ENCODE results near the gene NEK2.

NEK2 gene

DNA sequence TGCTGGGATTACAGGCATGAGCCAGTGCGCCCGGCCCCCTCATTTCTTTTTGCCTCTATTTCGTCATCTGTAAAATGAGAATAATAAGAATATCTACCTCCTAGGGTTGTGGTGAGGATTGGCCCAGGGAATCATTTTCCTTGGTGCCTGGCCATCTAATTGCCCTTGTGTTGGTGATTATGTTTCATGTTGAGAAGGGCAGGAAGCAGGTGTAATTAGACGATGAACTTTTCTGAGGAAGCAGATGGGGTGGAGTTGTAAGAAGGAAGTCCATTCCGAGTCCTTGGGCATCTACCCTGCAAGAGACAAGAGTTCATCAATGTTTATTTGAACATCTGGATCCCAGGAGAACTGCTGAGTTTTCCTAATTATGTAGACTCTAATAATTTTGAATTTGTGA is 38.7 kb upstream of the NEK2 start:
- no peak for ATAC-seq
- TF ChIP-seq PPARA (CRISPR knock-in tag; IDR thresholded peaks at IDR 0.05; ENCODE audit: borderline replicate concordance) (no peak), ZNF70 (CRISPR knock-in tag; IDR thresholded peaks at IDR 0.05) (no peak), ARNTL (CRISPR knock-in tag; IDR thresholded peaks at IDR 0.05; ENCODE audit: borderline replicate concordance, low read depth) (no peak), ZC3H10 (CRISPR knock-in tag; IDR thresholded peaks at IDR 0.05) (no peak), ISL1 (CRISPR knock-in tag; IDR thresholded peaks at IDR 0.05) (no peak), ESRRG (CRISPR knock-in tag; IDR thresholded peaks at IDR 0.05) (no peak), CSDC2 (CRISPR knock-in tag; IDR thresholded peaks at IDR 0.05) (no peak), ZFP3 (CRISPR knock-in tag; IDR thresholded peaks at IDR 0.05) (no peak), ZNF8 (CRISPR knock-in tag; IDR thresholded peaks at IDR 0.05) (no peak), TCF4 (CRISPR knock-in tag; IDR thresholded peaks at IDR 0.05; ENCODE audit: borderline replicate concordance) (no peak), RARB (CRISPR knock-in tag; IDR thresholded peaks at IDR 0.05) (no peak), OSR1 (CRISPR knock-in tag; IDR thresholded peaks at IDR 0.05) (no peak), ZNF565 (CRISPR knock-in tag; conservative IDR thresholded peaks at IDR 0.05; ENCODE audit: low read depth) (no peak), GLIS3 (CRISPR knock-in tag; IDR thresholded peaks at IDR 0.05) (no peak), BACH2 (CRISPR knock-in tag; IDR thresholded peaks at IDR 0.05; ENCODE audit: borderline replicate concordance) (no peak)
- TF ChIP-seq, protein P1, sequence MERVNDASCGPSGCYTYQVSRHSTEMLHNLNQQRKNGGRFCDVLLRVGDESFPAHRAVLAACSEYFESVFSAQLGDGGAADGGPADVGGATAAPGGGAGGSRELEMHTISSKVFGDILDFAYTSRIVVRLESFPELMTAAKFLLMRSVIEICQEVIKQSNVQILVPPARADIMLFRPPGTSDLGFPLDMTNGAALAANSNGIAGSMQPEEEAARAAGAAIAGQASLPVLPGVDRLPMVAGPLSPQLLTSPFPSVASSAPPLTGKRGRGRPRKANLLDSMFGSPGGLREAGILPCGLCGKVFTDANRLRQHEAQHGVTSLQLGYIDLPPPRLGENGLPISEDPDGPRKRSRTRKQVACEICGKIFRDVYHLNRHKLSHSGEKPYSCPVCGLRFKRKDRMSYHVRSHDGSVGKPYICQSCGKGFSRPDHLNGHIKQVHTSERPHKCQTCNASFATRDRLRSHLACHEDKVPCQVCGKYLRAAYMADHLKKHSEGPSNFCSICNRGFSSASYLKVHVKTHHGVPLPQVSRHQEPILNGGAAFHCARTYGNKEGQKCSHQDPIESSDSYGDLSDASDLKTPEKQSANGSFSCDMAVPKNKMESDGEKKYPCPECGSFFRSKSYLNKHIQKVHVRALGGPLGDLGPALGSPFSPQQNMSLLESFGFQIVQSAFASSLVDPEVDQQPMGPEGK (CRISPR knock-in tag; IDR thresholded peaks at IDR 0.05; ENCODE audit: borderline replicate concordance), result no peak
- TF ChIP-seq, protein P2, sequence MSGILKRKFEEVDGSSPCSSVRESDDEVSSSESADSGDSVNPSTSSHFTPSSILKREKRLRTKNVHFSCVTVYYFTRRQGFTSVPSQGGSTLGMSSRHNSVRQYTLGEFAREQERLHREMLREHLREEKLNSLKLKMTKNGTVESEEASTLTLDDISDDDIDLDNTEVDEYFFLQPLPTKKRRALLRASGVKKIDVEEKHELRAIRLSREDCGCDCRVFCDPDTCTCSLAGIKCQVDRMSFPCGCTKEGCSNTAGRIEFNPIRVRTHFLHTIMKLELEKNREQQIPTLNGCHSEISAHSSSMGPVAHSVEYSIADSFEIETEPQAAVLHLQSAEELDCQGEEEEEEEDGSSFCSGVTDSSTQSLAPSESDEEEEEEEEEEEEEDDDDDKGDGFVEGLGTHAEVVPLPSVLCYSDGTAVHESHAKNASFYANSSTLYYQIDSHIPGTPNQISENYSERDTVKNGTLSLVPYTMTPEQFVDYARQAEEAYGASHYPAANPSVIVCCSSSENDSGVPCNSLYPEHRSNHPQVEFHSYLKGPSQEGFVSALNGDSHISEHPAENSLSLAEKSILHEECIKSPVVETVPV (CRISPR knock-in tag; IDR thresholded peaks at IDR 0.05), result no peak
- TF ChIP-seq, protein P3, sequence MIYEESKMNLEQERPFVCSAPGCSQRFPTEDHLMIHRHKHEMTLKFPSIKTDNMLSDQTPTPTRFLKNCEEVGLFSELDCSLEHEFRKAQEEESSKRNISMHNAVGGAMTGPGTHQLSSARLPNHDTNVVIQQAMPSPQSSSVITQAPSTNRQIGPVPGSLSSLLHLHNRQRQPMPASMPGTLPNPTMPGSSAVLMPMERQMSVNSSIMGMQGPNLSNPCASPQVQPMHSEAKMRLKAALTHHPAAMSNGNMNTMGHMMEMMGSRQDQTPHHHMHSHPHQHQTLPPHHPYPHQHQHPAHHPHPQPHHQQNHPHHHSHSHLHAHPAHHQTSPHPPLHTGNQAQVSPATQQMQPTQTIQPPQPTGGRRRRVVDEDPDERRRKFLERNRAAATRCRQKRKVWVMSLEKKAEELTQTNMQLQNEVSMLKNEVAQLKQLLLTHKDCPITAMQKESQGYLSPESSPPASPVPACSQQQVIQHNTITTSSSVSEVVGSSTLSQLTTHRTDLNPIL (CRISPR knock-in tag; IDR thresholded peaks at IDR 0.05; ENCODE audit: low read depth), result no peak
- TF ChIP-seq, protein P4, sequence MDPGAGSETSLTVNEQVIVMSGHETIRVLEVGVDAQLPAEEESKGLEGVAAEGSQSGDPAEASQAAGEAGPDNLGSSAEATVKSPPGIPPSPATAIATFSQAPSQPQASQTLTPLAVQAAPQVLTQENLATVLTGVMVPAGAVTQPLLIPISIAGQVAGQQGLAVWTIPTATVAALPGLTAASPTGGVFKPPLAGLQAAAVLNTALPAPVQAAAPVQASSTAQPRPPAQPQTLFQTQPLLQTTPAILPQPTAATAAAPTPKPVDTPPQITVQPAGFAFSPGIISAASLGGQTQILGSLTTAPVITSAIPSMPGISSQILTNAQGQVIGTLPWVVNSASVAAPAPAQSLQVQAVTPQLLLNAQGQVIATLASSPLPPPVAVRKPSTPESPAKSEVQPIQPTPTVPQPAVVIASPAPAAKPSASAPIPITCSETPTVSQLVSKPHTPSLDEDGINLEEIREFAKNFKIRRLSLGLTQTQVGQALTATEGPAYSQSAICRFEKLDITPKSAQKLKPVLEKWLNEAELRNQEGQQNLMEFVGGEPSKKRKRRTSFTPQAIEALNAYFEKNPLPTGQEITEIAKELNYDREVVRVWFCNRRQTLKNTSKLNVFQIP (CRISPR knock-in tag; IDR thresholded peaks at IDR 0.05; ENCODE audit: borderline replicate concordance, low read depth), result no peak
- TF ChIP-seq, protein P5, sequence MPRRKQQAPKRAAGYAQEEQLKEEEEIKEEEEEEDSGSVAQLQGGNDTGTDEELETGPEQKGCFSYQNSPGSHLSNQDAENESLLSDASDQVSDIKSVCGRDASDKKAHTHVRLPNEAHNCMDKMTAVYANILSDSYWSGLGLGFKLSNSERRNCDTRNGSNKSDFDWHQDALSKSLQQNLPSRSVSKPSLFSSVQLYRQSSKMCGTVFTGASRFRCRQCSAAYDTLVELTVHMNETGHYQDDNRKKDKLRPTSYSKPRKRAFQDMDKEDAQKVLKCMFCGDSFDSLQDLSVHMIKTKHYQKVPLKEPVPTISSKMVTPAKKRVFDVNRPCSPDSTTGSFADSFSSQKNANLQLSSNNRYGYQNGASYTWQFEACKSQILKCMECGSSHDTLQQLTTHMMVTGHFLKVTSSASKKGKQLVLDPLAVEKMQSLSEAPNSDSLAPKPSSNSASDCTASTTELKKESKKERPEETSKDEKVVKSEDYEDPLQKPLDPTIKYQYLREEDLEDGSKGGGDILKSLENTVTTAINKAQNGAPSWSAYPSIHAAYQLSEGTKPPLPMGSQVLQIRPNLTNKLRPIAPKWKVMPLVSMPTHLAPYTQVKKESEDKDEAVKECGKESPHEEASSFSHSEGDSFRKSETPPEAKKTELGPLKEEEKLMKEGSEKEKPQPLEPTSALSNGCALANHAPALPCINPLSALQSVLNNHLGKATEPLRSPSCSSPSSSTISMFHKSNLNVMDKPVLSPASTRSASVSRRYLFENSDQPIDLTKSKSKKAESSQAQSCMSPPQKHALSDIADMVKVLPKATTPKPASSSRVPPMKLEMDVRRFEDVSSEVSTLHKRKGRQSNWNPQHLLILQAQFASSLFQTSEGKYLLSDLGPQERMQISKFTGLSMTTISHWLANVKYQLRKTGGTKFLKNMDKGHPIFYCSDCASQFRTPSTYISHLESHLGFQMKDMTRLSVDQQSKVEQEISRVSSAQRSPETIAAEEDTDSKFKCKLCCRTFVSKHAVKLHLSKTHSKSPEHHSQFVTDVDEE (CRISPR knock-in tag; IDR thresholded peaks at IDR 0.05), result no peak

DNA sequence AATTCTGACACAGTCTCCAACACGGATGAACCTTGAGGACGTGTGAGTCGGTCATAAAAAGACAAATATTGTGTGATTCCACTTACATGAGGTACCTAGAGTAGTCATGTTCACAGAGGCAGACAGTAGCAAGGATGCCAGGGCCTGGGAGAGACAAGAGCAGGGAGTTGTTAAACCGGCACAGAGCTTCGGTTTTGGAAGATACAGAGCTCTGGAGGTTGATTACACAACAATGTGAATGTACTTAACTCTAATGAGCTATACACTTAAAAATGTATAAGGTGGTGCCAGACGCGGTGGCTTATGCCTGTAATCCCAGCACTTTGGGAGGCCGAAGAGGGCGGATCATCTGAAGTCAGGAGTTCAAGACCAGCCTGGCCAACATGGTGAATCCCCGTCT is 37.8 kb upstream of the NEK2 start:
- no peak for ATAC-seq
- TF ChIP-seq CSDC2 (CRISPR knock-in tag; IDR thresholded peaks at IDR 0.05) (no peak), ESRRG (CRISPR knock-in tag; IDR thresholded peaks at IDR 0.05) (no peak), ZNF8 (CRISPR knock-in tag; IDR thresholded peaks at IDR 0.05) (no peak), TCF4 (CRISPR knock-in tag; IDR thresholded peaks at IDR 0.05; ENCODE audit: borderline replicate concordance) (no peak), TOX (CRISPR knock-in tag; IDR thresholded peaks at IDR 0.05; ENCODE audit: borderline replicate concordance) (no peak), ZNF565 (CRISPR knock-in tag; conservative IDR thresholded peaks at IDR 0.05; ENCODE audit: low read depth) (no peak), SNAI2 (CRISPR knock-in tag; IDR thresholded peaks at IDR 0.05) (no peak), BACH2 (CRISPR knock-in tag; IDR thresholded peaks at IDR 0.05; ENCODE audit: borderline replicate concordance) (no peak)
- TF ChIP-seq, protein P5 (CRISPR knock-in tag; IDR thresholded peaks at IDR 0.05), result no peak
- TF ChIP-seq, protein P3 (CRISPR knock-in tag; IDR thresholded peaks at IDR 0.05; ENCODE audit: low read depth), result no peak
- TF ChIP-seq, protein P4 (CRISPR knock-in tag; IDR thresholded peaks at IDR 0.05; ENCODE audit: borderline replicate concordance, low read depth), result no peak
- TF ChIP-seq, protein P2 (CRISPR knock-in tag; IDR thresholded peaks at IDR 0.05), result no peak

Data from SK-N-SH treated with all-trans-retinoic acid at 6 μM for 48 hours (cell line).